IMR-90 (cell line): ENCODE measurements around the gene ZBTB25. TPM values are rescaled to one million over a fixed set of nuclear protein-coding genes. Genes with fewer than 3 reads are reported as not detected.

ENCODE experiments used
- ATAC-seq: fragments of 200-7000 bp; cut with Tn5 transposase; 2 replicates; pipeline ENCODE4 v1.9.1; 2020; ENCODE audit warnings: low read depth, mild to moderate bottlenecking, moderate library complexity
- BruUV-seq: library from RNA; stranded (reverse); fragments of 400-500 nt; replicated peaks from 2 replicates; lab custom pipeline; 2021; lab: Mats Ljungman, UMichigan
- CTCF ChIA-PET: fragments of 300-600 bp; formaldehyde crosslinking; extraction: SDS; loops from one replicate; lab custom pipeline; 2021; ENCODE audit warnings: antibody characterized with exemption; lab: Yijun Ruan, JAX
- POLR2A ChIA-PET: fragments of 300-600 bp; sonication (Branson Sonifier 250); formaldehyde crosslinking; loops from one replicate; lab custom pipeline; 2022; ENCODE audit warnings: antibody characterized with exemption; ENCODE audit not compliant: unreplicated experiment; lab: Charles Lee
- DNase-seq: peaks from one replicate; pipeline ENCODE4 v3.0.0; 2013
- H2AFZ ChIP-seq: replicated peaks from 2 replicates; pipeline ENCODE3; 2013; ENCODE audit warnings: low read length, mild to moderate bottlenecking; ENCODE audit not compliant: poor library complexity
- H2AK5ac ChIP-seq: 2 replicates; pipeline ENCODE4 v1.6.1; 2013; ENCODE audit warnings: low read depth, low read length, inconsistent platforms
- H2AK9ac ChIP-seq: replicated peaks from 2 replicates; pipeline ENCODE3; 2013; ENCODE audit warnings: mild to moderate bottlenecking, low read depth, low read length, moderate library complexity; ENCODE audit not compliant: poor library complexity
- H2BK120ac ChIP-seq: 2 replicates; pipeline ENCODE4 v1.6.1; 2013; ENCODE audit warnings: low read depth, low read length, inconsistent platforms
- H2BK15ac ChIP-seq: 3 replicates; pipeline ENCODE4 v1.6.1; 2013; ENCODE audit warnings: low read depth, low read length, inconsistent platforms
- H2BK20ac ChIP-seq: 2 replicates; pipeline ENCODE4 v1.6.1; 2013; ENCODE audit warnings: low read depth, mild to moderate bottlenecking, inconsistent platforms, low read length, moderate library complexity
- H2BK5ac ChIP-seq: 2 replicates; pipeline ENCODE4 v1.6.1; 2013; ENCODE audit warnings: mild to moderate bottlenecking, low read depth, low read length, inconsistent platforms; ENCODE audit not compliant: poor library complexity, severe bottlenecking
- H3K14ac ChIP-seq: replicated peaks from 2 replicates; pipeline ENCODE4 v1.6.1; 2013; ENCODE audit warnings: low read depth, low read length, inconsistent platforms
- H3K18ac ChIP-seq: 2 replicates; pipeline ENCODE4 v1.6.1; 2013; ENCODE audit warnings: low read depth, low read length, control low read depth
- H3K23ac ChIP-seq: 2 replicates; pipeline ENCODE4 v1.6.1; 2013; ENCODE audit warnings: low read depth, low read length, inconsistent platforms
- H3K27ac ChIP-seq: 2 replicates; pipeline ENCODE4 v1.5.1; 2013; ENCODE audit warnings: mild to moderate bottlenecking, control low read depth, low read length; ENCODE audit not compliant: insufficient read depth
- H3K27me3 ChIP-seq: 2 replicates; pipeline ENCODE4 v1.6.1; 2013; ENCODE audit warnings: low read length; ENCODE audit not compliant: control insufficient read depth, insufficient read depth
- H3K36me3 ChIP-seq: 2 replicates; pipeline ENCODE4 v1.6.1; 2013; ENCODE audit warnings: low read length, mixed read lengths; ENCODE audit not compliant: control insufficient read depth, insufficient read depth
- H3K4ac ChIP-seq: 2 replicates; pipeline ENCODE4 v1.6.1; 2013; ENCODE audit warnings: low read depth, low read length, inconsistent platforms
- H3K4me1 ChIP-seq: 2 replicates; pipeline ENCODE4 v1.6.1; 2013; ENCODE audit warnings: low read length, mixed read lengths; ENCODE audit not compliant: control insufficient read depth, insufficient read depth
- H3K4me2 ChIP-seq: 2 replicates; pipeline ENCODE4 v1.6.1; 2013; ENCODE audit warnings: low read depth, mild to moderate bottlenecking, control low read depth, low read length, moderate library complexity
- H3K4me3 ChIP-seq: 2 replicates; pipeline ENCODE4 v1.5.1; 2013; ENCODE audit warnings: low read depth, mild to moderate bottlenecking, control low read depth, low read length, moderate library complexity; ENCODE audit not compliant: insufficient read depth
- H3K56ac ChIP-seq: 2 replicates; pipeline ENCODE4 v1.6.1; 2013; ENCODE audit warnings: low read length, inconsistent platforms; ENCODE audit not compliant: insufficient read depth; ENCODE audit errors: extremely low read depth
- H3K79me1 ChIP-seq, 2 experiments: 2 replicates each; pipeline ENCODE4 v1.6.1; 2013; ENCODE audit warnings: low read length in 2 of 2, inconsistent platforms in 1 of 2, low read depth in 1 of 2
- H3K9ac ChIP-seq: 2 replicates; pipeline ENCODE4 v1.6.1; 2013; ENCODE audit warnings: low read depth, low read length, control low read depth
- H3K9me1 ChIP-seq: 2 replicates; pipeline ENCODE4 v1.6.1; 2013; ENCODE audit warnings: low read length, inconsistent platforms; ENCODE audit not compliant: insufficient read depth
- H3K9me3 ChIP-seq: 2 replicates; pipeline ENCODE4 v1.6.1; 2013; ENCODE audit warnings: low read length; ENCODE audit not compliant: control insufficient read depth, insufficient read depth
- H4K20me1 ChIP-seq: 2 replicates; pipeline ENCODE4 v1.6.1; 2013; ENCODE audit warnings: low read length, inconsistent platforms; ENCODE audit not compliant: insufficient read depth
- H4K5ac ChIP-seq: 2 replicates; pipeline ENCODE4 v1.6.1; 2013; ENCODE audit warnings: mild to moderate bottlenecking, low read depth, low read length, control low read depth
- H4K8ac ChIP-seq, 2 experiments: 2 replicates each; pipeline ENCODE4 v1.6.1; 2013; ENCODE audit warnings: low read depth in 2 of 2, low read length in 2 of 2, control low read depth in 1 of 2, inconsistent platforms in 1 of 2
- H4K91ac ChIP-seq: 2 replicates; pipeline ENCODE4 v1.6.1; 2013; ENCODE audit warnings: low read depth, low read length, inconsistent platforms; ENCODE audit not compliant: insufficient read depth
- CEBPB ChIP-seq: IDR thresholded peaks from 2 replicates; pipeline ENCODE4 v1.6.1; 2012; ENCODE audit warnings: low read depth, low read length, improper control_type of control experiment
- FOS ChIP-seq: fragments of 150-350 bp; IDR thresholded peaks from 2 replicates; pipeline ENCODE4 v1.6.1; 2016; ENCODE audit warnings: low read depth, low read length
- MAFK ChIP-seq: IDR thresholded peaks from 2 replicates; pipeline ENCODE4 v1.6.1; 2012; ENCODE audit warnings: low read depth, low read length, improper control_type of control experiment
- MAZ ChIP-seq: IDR thresholded peaks from 2 replicates; pipeline ENCODE4 v1.6.1; 2012; ENCODE audit warnings: low read depth, mild to moderate bottlenecking, low read length, improper control_type of control experiment, moderate library complexity, borderline replicate concordance
- POLR2A ChIP-seq: IDR thresholded peaks from 2 replicates; pipeline ENCODE4 v1.6.1; 2012; ENCODE audit warnings: mild to moderate bottlenecking, low read depth, low read length
- USF2 ChIP-seq: fragments of 150-350 bp; IDR thresholded peaks from 2 replicates; pipeline ENCODE4 v1.6.1; 2017; ENCODE audit warnings: mild to moderate bottlenecking, antibody characterized with exemption, low read length, low read depth
- WGBS, 2 experiments: methylation state at CpG; one replicate each; pipeline versions ENCODE4 v1.1.5 to v1.1.7; 2013; ENCODE audit warnings: missing lambda C conversion rate in 2 of 2; ENCODE audit not compliant: insufficient read length in 1 of 2; ENCODE audit errors: extremely low coverage in 2 of 2; 5-methylcytosine and 5-hydroxymethylcytosine counted together
- dilution Hi-C: fragments of 300-500 bp; cut with HindIII; formaldehyde crosslinking; loops from one replicate; pipeline ENCODE4 v1.14.3; 2018; ENCODE audit warnings: low sequenced_read_pairs; ENCODE audit not compliant: unreplicated experiment
- in situ Hi-C: fragments of 300-500 bp; cut with MboI; formaldehyde crosslinking; loops from 3 replicates; pipeline ENCODE4 v1.14.3; 2019; ENCODE audit warnings: low sequenced_read_pairs, inconsistent platforms, mixed read lengths
- intact Hi-C: fragments of 100-400 bp; cut with micrococcal nuclease; formaldehyde crosslinking; loops from 2 replicates; pipeline ENCODE4 v1.10.0; 2022
- polyA plus RNA-seq, 3 experiments: library from polyadenylated mRNA; depleted of rRNA; stranded (reverse); fragments of >200 nt; gene quantifications; 2 replicates each; pipeline ENCODE4 v1.2.3, GENCODE V29; 2012; ENCODE audit warnings: low replicate concordance in 1 of 3
- total RNA-seq: library from RNA; depleted of rRNA; stranded (reverse); fragments of >200 nt; gene quantifications from 2 replicates; pipeline ENCODE4 v1.2.3, GENCODE V29; 2012

The ZBTB25 gene
- total and polyA plus RNA-seq, 2 of the 4 experiments (the other 2 are of a cell fraction), result 4.4 to 6.6 TPM

DNA sequence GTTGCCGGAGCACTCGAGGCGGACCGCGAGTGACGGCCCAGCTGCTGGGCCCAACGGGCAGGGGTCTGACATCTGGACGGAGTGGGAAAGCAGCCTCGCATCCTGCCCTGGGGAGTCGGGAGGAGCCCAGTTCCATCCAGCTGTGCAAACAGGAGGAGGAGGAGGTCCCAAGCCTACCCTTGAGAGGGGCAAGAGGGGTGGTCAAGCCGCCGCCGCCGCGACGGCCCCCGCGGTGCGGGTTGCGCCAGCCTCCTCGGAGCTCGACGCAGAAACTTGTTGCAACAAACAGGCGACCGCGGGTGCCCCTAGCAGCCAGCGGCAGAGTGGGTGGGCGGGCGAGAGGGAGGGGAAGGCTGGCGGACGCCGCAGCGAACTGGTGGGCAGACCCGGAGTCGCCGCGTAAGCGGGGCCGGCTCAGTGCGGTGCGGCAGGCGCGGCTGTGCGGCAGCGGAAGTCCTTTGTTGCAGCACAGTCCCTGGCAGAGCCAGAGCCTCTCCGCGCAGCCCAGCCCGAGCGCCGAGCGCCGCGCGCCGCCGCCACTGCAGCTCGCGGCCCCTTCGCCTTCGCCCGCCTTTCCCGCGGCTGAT is 765 bp upstream of the ZBTB25 start, which contains the start of gene ZBTB1:
ZBTB1 (plus strand) TSS at position 461 of the 587 bp plus-strand sequence. CDS start 16,735 bp downstream, outside the sequence.
- H3K4me1 ChIP-seq, result peaks cover 19% of the 10 kb centered on the region
- no TSS peak for BruUV-seq
- peak; percentile 86 for TF ChIP-seq CEBPB
- TF ChIP-seq POLR2A, result peak; percentile 91
- no peak for TF ChIP-seq USF2
- no peak for TF ChIP-seq MAFK
- no peak for TF ChIP-seq FOS
- peak; percentile 22; the same call in 1 of the 2 replicates for TF ChIP-seq MAZ
- peak within 1 kb of the TSS; percentile 97 for H3K56ac ChIP-seq
- H3K4me3 ChIP-seq, result peak within 1 kb of the TSS; percentile 87
- peak within 1 kb of the TSS; percentile 42; the same call in 1 of the 2 replicates for H2BK20ac ChIP-seq
- H3K79me1 ChIP-seq, result peaks cover 18 to 68% of the 10 kb centered on the region in 2 experiments
- peak within 1 kb of the TSS; percentile 99 for H2AK5ac ChIP-seq
- DNase-seq (peak; percentile 86), ATAC-seq (peak; percentile 55)
- peak within 1 kb of the TSS; percentile 96 to 99 for H4K8ac ChIP-seq
- CTCF ChIA-PET, result interaction anchor here (1.0 kb wide), 1 partner anchor 40 kb away, joined by 3 read pairs; no protein-coding TSS in a partner anchor
- H3K4me2 ChIP-seq, result peak within 1 kb of the TSS; percentile 100
- in situ Hi-C loops (no loop called here), dilution Hi-C loops (no loop called here), intact Hi-C loops (loop anchor here (2.0 kb wide), 2 partner anchors 132 to 258 kb away; no protein-coding TSS in a partner anchor)
- H3K27ac ChIP-seq, result peak within 1 kb of the TSS; percentile 100
- peak within 1 kb of the TSS; percentile 99 for H3K9ac ChIP-seq
- no peaks in the 10 kb centered on the region for H3K36me3 ChIP-seq
- peak within 1 kb of the TSS; percentile 88 for H2BK120ac ChIP-seq
- peak within 1 kb of the TSS; percentile 100 for H2BK5ac ChIP-seq
- peak within 1 kb of the TSS; percentile 100 for H3K4ac ChIP-seq
- WGBS, 2 experiments, result 0% methylated on average over 22 of the region's 63 CpGs; no CpG with 5 or more reads in 1 of the 2 experiments
- H3K14ac ChIP-seq, result peak within 1 kb of the TSS; percentile 99
- peak within 1 kb of the TSS; percentile 74; the same call in 1 of the 3 replicates for H2BK15ac ChIP-seq
- peaks cover 19% of the 10 kb centered on the region for H3K9me1 ChIP-seq
- H3K23ac ChIP-seq, result peak within 1 kb of the TSS; percentile 97
- H2AK9ac ChIP-seq, result peak within 1 kb of the TSS; percentile 99
- H3K9me3 ChIP-seq, result no peaks in the 10 kb centered on the region
- H3K18ac ChIP-seq, result peak within 1 kb of the TSS; percentile 97
- H4K5ac ChIP-seq, result peak within 1 kb of the TSS; percentile 99
- peak within 1 kb of the TSS; percentile 97 for H2AFZ ChIP-seq
- peak within 1 kb of the TSS; percentile 96 for H4K91ac ChIP-seq
- H4K20me1 ChIP-seq, result peaks cover 41% of the 10 kb centered on the region
- no peaks in the 10 kb centered on the region for H3K27me3 ChIP-seq
- POLR2A ChIA-PET, result interaction anchor here (0.6 to 0.7 kb wide), 4 partner anchors 132 to 180 kb away, joined by 3 to 9 read pairs (median 5); no protein-coding TSS in a partner anchor
